Left renal pelvis (tissue), 4 donors: ENCODE data around the gene TMEM239. TPM values are rescaled to one million over a fixed set of nuclear protein-coding genes. Genes with fewer than 3 reads are reported as not detected.

Experiments
- DNase-seq, 4 donors: peaks; one replicate each; pipeline ENCODE4 v3.0.0-alpha.2; 2013; ENCODE audit warnings: low read depth in 4 of 4, low spot score in 3 of 4
- polyA plus RNA-seq, 4 donors: library from polyadenylated mRNA; unstranded; fragments of 120-200 nt; gene quantifications; one replicate each; pipeline ENCODE4 v1.2.1, GENCODE V29; 2013; ENCODE audit not compliant: insufficient read length in 4 of 4

TMEM239 gene
- polyA plus RNA-seq, 4 donors: 0.09 TPM; not detected in 3

DNA sequence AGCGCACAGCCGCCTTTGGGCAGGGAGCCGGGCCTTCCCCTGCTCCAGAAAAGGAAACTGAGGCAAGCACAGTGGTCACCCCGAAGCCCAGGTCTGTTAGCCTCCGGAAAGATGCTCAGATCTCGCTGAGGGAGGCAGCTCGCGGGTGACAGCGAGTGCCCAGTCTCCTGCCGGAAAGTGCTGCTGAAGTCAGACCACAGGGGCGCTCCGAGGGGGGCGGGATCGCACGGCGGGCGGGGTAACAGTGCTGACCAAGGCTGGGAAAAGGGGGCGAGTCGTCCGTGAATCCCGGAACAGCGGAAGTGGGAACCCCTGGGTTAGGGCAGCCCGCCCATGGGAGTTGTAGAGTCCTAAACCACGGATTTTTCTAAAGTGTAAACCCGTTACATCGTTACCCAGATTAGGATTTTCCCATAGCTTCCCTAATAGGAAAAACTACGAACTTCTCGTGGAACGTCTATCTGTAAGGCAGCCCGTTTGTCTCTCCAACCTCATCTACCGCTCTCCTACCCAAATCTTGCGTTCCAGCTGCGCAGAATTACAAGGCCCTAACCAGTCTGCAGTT lies 24.9 kb downstream of the TMEM239 start:
- no peak for DNase-seq

DNA sequence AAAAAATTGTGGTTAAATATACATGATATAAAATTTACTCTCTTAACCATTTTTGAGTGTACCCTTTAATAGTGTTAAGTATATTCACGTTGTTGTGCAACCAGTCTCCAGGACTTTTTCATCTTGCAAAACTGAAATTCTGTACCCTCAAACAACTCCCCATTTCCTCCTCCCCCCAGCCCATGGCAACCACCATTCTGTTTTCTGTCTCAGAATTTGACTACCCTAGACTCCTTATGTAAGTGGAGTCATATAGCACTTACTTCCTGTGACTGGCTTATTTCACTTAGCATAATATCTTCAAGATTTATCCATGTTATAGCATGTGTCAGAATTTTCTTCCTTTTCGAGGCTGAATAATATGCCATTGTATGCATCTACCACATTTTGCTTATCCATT lies 29.4 kb downstream of the TMEM239 start:
- DNase-seq: no peak

DNA sequence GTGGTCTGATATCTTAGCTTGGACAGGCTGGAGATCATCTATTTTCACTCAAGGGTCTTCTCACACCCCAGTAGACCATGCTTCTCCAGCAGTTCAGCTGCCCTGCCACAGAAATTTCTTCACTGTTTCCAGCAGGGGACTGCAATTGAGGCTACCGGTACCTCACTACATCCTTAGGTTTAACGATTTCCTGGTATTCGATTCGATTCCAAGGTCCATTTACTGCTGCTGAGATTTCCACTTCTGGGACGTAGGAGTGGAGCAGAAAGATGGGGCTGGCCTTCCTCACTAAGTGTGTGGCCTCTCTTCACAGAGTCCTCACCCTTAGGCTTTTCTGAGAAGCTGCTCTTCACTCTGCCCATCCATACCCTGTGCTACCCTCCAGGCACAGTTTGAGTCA lies 30.5 kb downstream of the TMEM239 start:
- DNase-seq: no peak

DNA sequence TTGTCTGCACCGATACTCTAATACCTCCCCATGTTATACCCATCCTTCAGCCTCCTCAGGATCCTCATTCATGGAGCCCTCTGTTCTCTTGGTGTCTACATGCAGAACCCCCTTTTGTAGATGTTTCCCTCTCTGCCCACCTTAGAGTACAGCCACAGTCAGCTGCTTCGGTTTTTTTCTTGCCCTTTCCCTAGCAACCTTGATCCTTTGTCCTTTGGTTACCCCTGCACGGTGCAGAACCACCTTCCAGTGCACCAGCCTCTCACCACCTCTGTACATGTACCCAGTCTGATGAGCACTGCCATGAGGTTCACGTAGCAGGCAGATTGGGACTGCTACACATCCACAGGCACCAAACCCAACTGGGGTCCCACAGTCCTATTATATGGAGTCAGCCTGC lies 31.6 kb downstream of the TMEM239 start:
- DNase-seq: no peak

DNA sequence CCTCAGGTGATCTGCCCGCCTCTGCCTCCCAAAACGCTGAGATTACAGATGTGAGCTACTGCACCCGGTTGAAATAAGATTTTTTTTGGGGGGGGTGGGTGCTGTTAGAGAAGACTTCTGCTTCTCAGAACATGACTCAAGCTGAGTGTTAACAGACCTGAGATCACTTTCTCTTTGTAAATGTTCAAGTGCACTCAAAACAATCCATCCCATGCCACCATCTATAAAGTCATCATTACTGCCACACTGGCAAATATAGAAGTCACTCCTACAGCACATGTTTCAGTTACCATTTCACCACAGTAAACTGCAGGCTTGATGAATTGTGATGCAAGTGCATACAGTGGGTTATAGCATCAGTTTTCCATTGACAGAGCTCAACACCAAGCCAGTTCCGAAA lies 33.4 kb downstream of the TMEM239 start:
- DNase-seq: no peak

DNA sequence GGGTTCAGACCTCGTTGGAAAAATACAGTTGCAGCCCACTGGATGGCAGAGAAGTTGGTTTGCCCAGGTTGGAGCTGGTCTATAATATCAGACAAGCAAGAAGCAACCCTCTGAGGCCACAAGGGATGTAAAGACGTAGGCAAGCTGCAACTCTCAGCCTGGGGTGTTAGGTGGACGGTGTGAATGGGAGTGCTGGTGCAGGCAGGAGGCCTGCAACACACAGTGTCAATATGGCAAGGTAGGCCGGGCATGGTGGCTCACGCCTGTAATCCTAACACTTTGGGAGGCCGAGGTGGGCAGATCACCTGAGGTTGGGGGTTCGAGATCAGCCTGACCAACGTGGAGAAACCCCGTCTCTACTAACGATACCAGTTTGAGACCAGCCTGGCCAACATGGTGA lies 34.9 kb downstream of the TMEM239 start:
- DNase-seq: no peak

DNA sequence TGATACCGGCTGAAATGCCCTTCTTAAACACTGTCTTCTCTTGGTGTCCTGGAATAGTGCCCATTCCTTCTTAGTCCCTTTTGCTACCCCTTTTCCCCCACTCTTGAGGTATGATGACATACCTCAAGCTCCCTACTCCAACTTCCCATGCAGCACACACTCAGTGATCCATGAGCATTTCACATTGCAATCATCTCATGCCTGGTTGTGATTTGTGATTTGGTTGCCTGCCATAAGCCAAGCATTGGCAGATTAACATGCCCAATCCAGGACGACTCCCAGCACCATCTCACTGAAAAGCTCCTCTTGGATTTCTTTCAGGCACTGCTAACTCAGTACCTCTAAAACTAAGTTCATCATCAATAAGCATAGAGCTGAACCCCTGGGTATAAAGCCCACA lies 42.4 kb downstream of the TMEM239 start:
- DNase-seq: no peak

DNA sequence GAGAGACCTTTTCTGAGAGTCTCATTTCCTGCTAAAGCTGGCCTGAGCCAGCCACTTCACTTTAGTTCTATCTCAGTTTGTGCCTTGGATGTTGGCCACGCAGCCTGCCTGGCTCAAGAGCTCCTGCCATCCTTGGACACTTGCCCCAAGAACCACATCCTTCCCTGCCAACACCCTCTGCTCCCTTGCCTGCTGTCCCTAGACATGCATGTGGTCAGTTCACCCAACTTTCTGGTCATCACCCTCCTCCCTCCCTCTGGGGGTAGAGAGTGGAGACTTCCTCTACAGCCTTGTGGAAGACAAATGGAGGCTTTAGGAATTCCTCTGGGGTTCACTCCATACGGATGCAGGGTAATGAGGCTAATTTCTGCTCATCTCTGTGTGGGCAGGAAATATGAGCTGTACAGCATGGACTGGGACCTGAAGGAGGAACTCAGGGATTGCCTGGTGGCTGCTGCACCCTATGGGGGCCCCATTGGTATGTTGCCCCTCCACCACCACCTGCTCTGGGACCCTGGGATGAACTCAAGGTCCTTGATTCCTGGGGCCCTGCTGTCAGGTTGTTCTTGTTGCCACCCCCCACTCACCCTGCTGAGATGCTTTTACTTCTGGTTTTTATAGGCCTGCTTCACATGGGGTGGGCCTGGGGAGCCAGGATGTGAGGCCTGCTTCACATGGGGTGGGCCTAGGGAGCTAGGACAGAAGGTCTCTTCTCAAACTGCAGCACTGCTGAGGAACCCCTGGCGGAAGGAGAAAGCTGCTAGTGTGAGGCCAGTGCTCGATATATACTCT lies 43.4 kb downstream of the TMEM239 start:
- no peak for DNase-seq

DNA sequence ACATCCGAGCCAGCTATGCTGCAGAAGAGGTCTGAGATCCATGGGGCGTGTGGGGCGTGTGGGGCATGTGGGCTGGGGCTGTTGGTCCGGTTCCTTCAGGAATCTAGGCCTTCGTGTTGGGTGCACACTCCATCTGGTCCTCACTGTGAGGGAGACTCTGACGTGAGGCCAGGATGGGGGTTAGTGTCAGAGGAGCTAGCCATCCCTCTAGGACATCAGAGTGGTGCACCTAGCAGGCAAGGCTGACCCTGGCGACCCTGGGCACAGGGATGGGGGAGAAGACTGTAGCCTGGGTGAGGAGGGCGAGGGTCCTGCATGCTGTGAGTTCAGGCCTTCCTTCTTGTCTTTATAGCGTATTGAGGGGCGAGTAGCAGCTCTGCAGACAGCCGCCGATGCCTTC lies 48.5 kb downstream of the TMEM239 start:
- no peak for DNase-seq

DNA sequence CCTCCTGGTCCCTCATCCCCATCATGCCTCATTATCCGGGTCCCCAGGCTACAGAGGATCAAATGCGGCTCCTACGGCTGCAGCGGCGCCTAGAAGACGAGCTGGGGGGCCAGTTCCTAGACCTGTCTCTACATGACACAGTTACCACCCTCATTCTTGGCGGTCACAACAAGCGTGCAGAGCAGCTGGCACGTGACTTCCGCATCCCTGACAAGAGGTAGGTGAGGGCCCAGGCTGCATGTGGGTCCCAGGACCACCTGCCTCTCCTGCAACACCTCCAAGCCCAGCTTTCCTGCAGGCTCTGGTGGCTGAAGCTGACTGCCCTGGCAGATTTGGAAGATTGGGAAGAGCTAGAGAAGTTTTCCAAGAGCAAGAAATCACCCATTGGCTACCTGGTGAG lies 48.9 kb downstream of the TMEM239 start:
- DNase-seq: no peak

DNA sequence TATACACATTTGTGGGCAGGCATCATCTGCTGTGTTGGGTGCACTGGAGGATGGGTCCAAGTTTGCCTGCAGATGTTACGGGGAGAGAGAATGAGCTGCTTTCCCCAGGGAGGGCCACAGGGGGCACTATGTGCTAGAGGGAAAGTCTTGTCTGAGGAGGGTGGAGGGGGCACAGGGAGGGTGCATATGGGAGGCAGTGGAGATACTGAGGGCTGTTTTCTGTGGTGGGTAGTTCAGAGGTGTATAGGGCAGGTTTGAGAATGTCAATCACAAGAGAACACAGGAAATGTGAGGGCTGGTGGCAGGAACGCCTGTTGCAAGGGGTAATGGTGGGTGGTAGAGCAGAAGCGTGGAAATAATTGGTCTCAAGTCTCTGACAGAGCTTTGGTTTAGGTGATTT lies 49.5 kb downstream of the TMEM239 start:
- DNase-seq: no peak

DNA sequence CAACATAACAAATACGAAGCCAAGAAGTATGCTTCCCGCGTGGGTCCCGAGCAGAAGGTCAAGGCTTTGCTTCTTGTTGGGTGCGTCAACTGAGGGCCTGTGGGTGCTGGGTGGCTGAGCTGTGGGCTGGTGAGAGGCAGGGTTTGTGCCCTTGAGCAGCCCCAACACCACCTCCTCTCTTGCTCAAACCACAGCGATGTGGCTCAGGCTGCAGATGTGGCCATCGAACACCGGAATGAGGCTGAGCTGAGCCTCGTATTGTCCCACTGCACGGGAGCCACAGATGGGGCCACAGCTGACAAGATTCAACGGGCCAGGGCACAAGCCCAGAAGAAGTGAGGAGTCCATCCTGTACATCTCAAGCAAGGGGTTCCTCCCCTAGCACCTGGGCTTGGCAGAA lies 50.1 kb downstream of the TMEM239 start:
- DNase-seq: no peak

DNA sequence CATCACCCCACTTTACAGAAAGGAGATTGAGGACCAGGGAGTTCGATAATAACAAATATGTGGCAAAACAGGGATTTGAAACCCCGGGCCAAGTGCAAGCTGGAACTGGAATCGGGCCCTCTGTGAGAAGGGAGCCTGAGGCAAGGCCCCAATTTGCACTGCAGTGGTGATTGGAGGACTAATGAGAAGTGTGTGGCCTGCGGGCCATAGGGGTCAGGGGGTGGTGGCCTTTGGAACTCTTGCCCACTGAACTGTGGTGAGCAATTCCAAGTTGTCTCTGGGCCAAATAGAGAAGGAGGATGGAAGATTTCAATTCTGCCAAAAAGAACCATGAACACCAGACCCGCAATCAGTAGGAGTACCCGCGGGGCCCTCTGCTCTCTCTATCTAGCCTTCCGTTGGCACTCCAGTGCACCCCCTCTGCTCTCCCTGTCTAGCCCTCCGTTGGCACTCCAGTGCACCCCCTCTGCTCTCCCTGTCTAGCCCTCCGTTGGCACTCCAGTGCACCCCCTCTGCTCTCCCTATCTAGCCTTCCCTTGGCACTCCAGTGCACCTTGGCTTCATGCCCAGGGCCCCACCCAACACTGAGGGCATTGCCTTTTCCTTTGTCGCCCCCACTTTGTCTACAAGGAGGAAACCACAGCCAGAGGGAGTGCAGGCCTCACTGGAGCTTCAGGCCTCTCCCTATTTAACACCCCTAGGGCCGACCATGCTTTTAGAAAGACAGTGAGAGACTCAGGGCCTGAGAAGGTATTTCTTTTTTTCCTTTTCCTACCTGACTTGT lies 51.1 kb downstream of the TMEM239 start:
- no peak for DNase-seq

Other genes with a start within 250 kb of the TMEM239 start
- gene NOP56, start 163.7 kb upstream of the TMEM239 start, polyA plus RNA-seq: 100 to 1,000 TPM; 189 to 272 (median 243) TPM
- gene IDH3B, start 152.1 kb upstream of the TMEM239 start, polyA plus RNA-seq: 100 to 1,000 TPM in 3 of 4 donors, 10 to 100 TPM in 1; 85.5 to 144 (median 124) TPM
- gene EBF4, start 123.6 kb upstream of the TMEM239 start, polyA plus RNA-seq: 10 to 100 TPM; 27.5 to 44.5 (median 29.6) TPM
- 100 to 1,000 TPM; 241 to 258 (median 247) TPM for gene CPXM1, start 15.7 kb upstream of the TMEM239 start, polyA plus RNA-seq
- not detected for gene C20orf141, start 1.4 kb upstream of the TMEM239 start, polyA plus RNA-seq
- gene PCED1A, start 24.3 kb downstream of the TMEM239 start, polyA plus RNA-seq: 10 to 100 TPM; 51.6 to 97.2 (median 57.5) TPM
- gene VPS16, start 24.4 kb downstream of the TMEM239 start, polyA plus RNA-seq: 10 to 100 TPM; 30.2 to 41.0 (median 37.3) TPM
- 100 to 1,000 TPM in 3 of 4 donors, 10 to 100 TPM in 1; 87.0 to 141 (median 107) TPM for gene PTPRA, start 57.1 kb downstream of the TMEM239 start, polyA plus RNA-seq
- gene GNRH2, start 227.3 kb downstream of the TMEM239 start, polyA plus RNA-seq: 1 to 10 TPM in 1 of 4 donors, under 1 TPM in 2, not detected in 1; 0.59 to 1.0 (median 0.63) TPM
- gene MRPS26, start 229.7 kb downstream of the TMEM239 start, polyA plus RNA-seq: 10 to 100 TPM; 36.8 to 72.5 (median 46.0) TPM